Activated CD8-positive, alpha-beta memory T cell treated with anti-CD3 and anti-CD28 coated beads for 4 hours (primary cell): ENCODE measurements around the gene OBSL1.

Source experiments
- DNase-seq, 2 donors: peaks; one replicate each; pipeline ENCODE4 v3.0.0-alpha.2; 2020; ENCODE audit warnings: low read depth in 2 of 2

Gene OBSL1

GRCh38 chr2:219512524-219513216 lies 58.7 kb downstream of the OBSL1 start:
- DNase-seq: no peak

- DNase-seq: no peak
Observed at GRCh38 chr2:219511547-219512325, 59.6 kb downstream of the OBSL1 start.

GRCh38 chr2:219510512-219511135 lies 60.7 kb downstream of the OBSL1 start:
- DNase-seq: no peak

GRCh38 chr2:219509780-219510511 lies 61.4 kb downstream of the OBSL1 start:
- DNase-seq: no peak

GRCh38 chr2:219508971-219509779 lies 62.2 kb downstream of the OBSL1 start:
- DNase-seq: no peak

- no peak for DNase-seq
Observed at GRCh38 chr2:219508444-219508734, 63.0 kb downstream of the OBSL1 start.

GRCh38 chr2:219507581-219508443 lies 63.5 kb downstream of the OBSL1 start:
- DNase-seq: no peak

- no peak for DNase-seq
Observed at GRCh38 chr2:219506802-219507526, 64.4 kb downstream of the OBSL1 start.

- no peak for DNase-seq
Observed at GRCh38 chr2:219506153-219506801, 65.1 kb downstream of the OBSL1 start.

GRCh38 chr2:219505585-219505984 lies 65.8 kb downstream of the OBSL1 start:
- no peak for DNase-seq

GRCh38 chr2:219502618-219503017 lies 68.7 kb downstream of the OBSL1 start:
- no peak for DNase-seq

GRCh38 chr2:219501849-219502248 lies 69.5 kb downstream of the OBSL1 start:
- DNase-seq: no peak
